ENCODE measurements around the gene CCL3. TPM values are rescaled to one million over a fixed set of nuclear protein-coding genes. Genes with fewer than 3 reads are reported as not detected.
"Not testable (repeated sequence)": the region's sequence is repeated elsewhere in the genome, so short reads cannot be mapped to it uniquely, and the experiment has no call there.

Gene CCL3
- total RNA-seq, 1 experiment from 2014 or later: 0.98 TPM

GRCh38 chr17:36092715-36093114 lies 2.8 kb upstream of the CCL3 start:
- H3K27me3 ChIP-seq (ENCODE audit: insufficient read depth, low read length); BruUV-seq (replicated peaks): not testable (repeated sequence)

GRCh38 chr17:36092230-36092629 lies 2.3 kb upstream of the CCL3 start:
- TF ChIP-seq CEBPB (IDR thresholded peaks at IDR 0.05; ENCODE audit: low read depth) (no peak), RAD21 (IDR thresholded peaks at IDR 0.05; ENCODE audit: low read depth) (no peak), CBX3 (IDR thresholded peaks at IDR 0.05; ENCODE audit: low read depth) (no peak), CTCF (IDR thresholded peaks at IDR 0.05 in 2 of 3, conservative IDR thresholded peaks at IDR 0.05 in 1 of 3; ENCODE audit: borderline replicate concordance in 1 of 3, insufficient read depth in 1 of 3, low read depth in 2 of 3, low read length in 2 of 3) (no peak), REST (IDR thresholded peaks at IDR 0.05; ENCODE audit: low read depth) (no peak), JUND (IDR thresholded peaks at IDR 0.05) (no peak), POLR2AphosphoS5 (IDR thresholded peaks at IDR 0.05; ENCODE audit: low read depth, low read length) (no peak), ATF3 (IDR thresholded peaks at IDR 0.05) (no peak), TCF7L2 (IDR thresholded peaks at IDR 0.05; ENCODE audit: borderline replicate concordance, extremely low read depth, insufficient read depth, insufficient read length) (no peak), EZH2phosphoT487 (IDR thresholded peaks at IDR 0.05; ENCODE audit: borderline replicate concordance) (no peak), ZFX (IDR thresholded peaks at IDR 0.05) (no peak), EZH2 (IDR thresholded peaks at IDR 0.05) (no peak), ELF1 (IDR thresholded peaks at IDR 0.05; ENCODE audit: borderline replicate concordance, low read depth) (no peak)
- Histone ChIP-seq H3K27ac (ENCODE audit: low read depth, low read length) (no peak overlapping the region), H3K79me2 (ENCODE audit: insufficient read depth, low read length) (no peaks in the 10 kb centered on the region), H3K9me3 (ENCODE audit: control insufficient read depth in 1 of 2, insufficient read depth in 1 of 2, low read depth in 1 of 2, low read length in 2 of 2) (no peaks in the 10 kb centered on the region), H3K36me3 (ENCODE audit: control insufficient read depth in 1 of 2, insufficient read depth in 2 of 2, low read length in 2 of 2) (no peaks in the 10 kb centered on the region), H3K9ac (ENCODE audit: low read length) (no peak overlapping the region), H3K4me2 (ENCODE audit: low read length) (no peak overlapping the region), H3K4me1 (ENCODE audit: control insufficient read depth in 1 of 2, insufficient read depth in 2 of 2, low read length in 2 of 2) (no peaks in the 10 kb centered on the region), H3K9me2 (ENCODE audit: insufficient read depth) (no peaks in the 10 kb centered on the region), H3K27me3 (ENCODE audit: insufficient read depth, low read length) (0 out of 2 replicates have a peak, but pooled peaks cover 4% of the 10 kb centered on the region), H4K20me1 (ENCODE audit: insufficient read depth) (no peaks in the 10 kb centered on the region), H2AFZ (ENCODE audit: low read depth, low read length, poor library complexity, severe bottlenecking) (no peak overlapping the region), H3K4me3 (replicated peaks in 1 of 2; ENCODE audit: low read depth in 1 of 2, low read length in 2 of 2) (no peak overlapping the region)
- ChIA-PET CTCF (interaction anchor here (1.6 kb wide), 1 partner anchor 20 kb away, joined by 5 read pairs; no protein-coding TSS in a partner anchor), RAD21 (ENCODE audit: low non-redundant PET in 1 of 2, low total read pairs in 2 of 2, uncharacterized antibody in 2 of 2, unreplicated experiment in 2 of 2) (no interaction called here), POLR2A (no interaction called here)
- intact Hi-C loops (cut with micrococcal nuclease): no loop called here
- DNase-seq (ENCODE audit: low read depth, low spot score): no peak
- no TSS peak for BruUV-seq (replicated peaks)
- no peak for ATAC-seq

More at GRCh38 chr17:36092715-36093114, 2.8 kb upstream of the CCL3 start:
- H3K27ac ChIP-seq (ENCODE audit: low read depth, low read length); H4K20me1 ChIP-seq (ENCODE audit: insufficient read depth); H3K79me2 ChIP-seq (ENCODE audit: insufficient read depth, low read length); RAD21 ChIA-PET (ENCODE audit: low non-redundant PET in 1 of 2, low total read pairs in 2 of 2, uncharacterized antibody in 2 of 2, unreplicated experiment in 2 of 2); POLR2A ChIA-PET; H3K9ac ChIP-seq (ENCODE audit: low read length); H2AFZ ChIP-seq (ENCODE audit: low read depth, low read length, poor library complexity, severe bottlenecking); H3K4me1 ChIP-seq (ENCODE audit: control insufficient read depth in 1 of 2, insufficient read depth in 2 of 2, low read length in 2 of 2); H3K9me3 ChIP-seq (ENCODE audit: control insufficient read depth in 1 of 2, insufficient read depth in 1 of 2, low read depth in 1 of 2, low read length in 2 of 2); H3K36me3 ChIP-seq (ENCODE audit: control insufficient read depth in 1 of 2, insufficient read depth in 2 of 2, low read length in 2 of 2); ATAC-seq; H3K4me3 ChIP-seq (replicated peaks in 1 of 2; ENCODE audit: low read depth in 1 of 2, low read length in 2 of 2); H3K4me2 ChIP-seq (ENCODE audit: low read length); intact Hi-C loops (cut with micrococcal nuclease); DNase-seq (ENCODE audit: low read depth, low spot score); H3K9me2 ChIP-seq (ENCODE audit: insufficient read depth): not testable (repeated sequence)
- CTCF ChIA-PET: interaction anchor here (1.6 kb wide), 1 partner anchor 20 kb away, joined by 5 read pairs; no protein-coding TSS in a partner anchor
